Kidney capillary endothelial cell (primary cell): ENCODE results near the gene SARNP.

Source experiments
- DNase-seq: peaks from one replicate; pipeline ENCODE4 v3.0.0-alpha.2; 2018; ENCODE audit warnings: low spot score

SARNP gene

GRCh38 chr12:55707841-55708694, 109.5 kb downstream of the SARNP start, which contains the start of gene ITGA7:
Gene ITGA7, minus strand, starts transcription at chr12:55707904. Its CDS starts 222 bp downstream, at chr12:55707682.
- DNase-seq = no peak
